AG04450 (cell line): ENCODE measurements around the gene IQCN. TPM values are rescaled to one million over a fixed set of nuclear protein-coding genes. Genes with fewer than 3 reads are reported as not detected.

Experiments used
- CTCF ChIA-PET: fragments of 300-600, 350-600 bp; formaldehyde crosslinking; extraction: SDS; loops from one replicate; lab custom pipeline; 2022; ENCODE audit warnings: antibody characterized with exemption, inconsistent platforms; lab: Charles Lee
- POLR2A ChIA-PET: fragments of 350-600 bp; formaldehyde crosslinking; extraction: SDS; loops from one replicate; lab custom pipeline; 2021; ENCODE audit warnings: antibody characterized with exemption, inconsistent platforms; lab: Yijun Ruan, JAX
- DNase-seq: peaks from one replicate; pipeline ENCODE4 v3.0.0-alpha.2; 2011; ENCODE audit warnings: low read depth, low spot score
- H3K27ac ChIP-seq: one replicate; pipeline ENCODE4 v1.5.1; 2012; ENCODE audit warnings: low read depth, low read length, control low read depth
- H3K27me3 ChIP-seq: one replicate; pipeline ENCODE4 v1.6.0; 2012; ENCODE audit warnings: low read length; ENCODE audit not compliant: control insufficient read depth, insufficient read depth
- H3K4me3 ChIP-seq: 2 replicates; pipeline ENCODE4 v1.5.1; 2011; ENCODE audit warnings: mild to moderate bottlenecking, low read depth, low read length, control low read depth
- H3K9me3 ChIP-seq: 2 replicates; pipeline ENCODE4 v1.5.1; 2012; ENCODE audit warnings: low read length; ENCODE audit not compliant: control insufficient read depth, insufficient read depth
- polyA plus RNA-seq: library from polyadenylated mRNA; depleted of rRNA; stranded (reverse); fragments of >200 nt; gene quantifications from 2 replicates; pipeline ENCODE4 v1.2.3, GENCODE V29; 2011
- TF ChIP-seq, protein P1 (sequence below): IDR thresholded peaks from 2 replicates; pipeline ENCODE4 v1.5.1; 2011; ENCODE audit warnings: low read depth, low read length, control low read depth, inconsistent platforms

IQCN gene
- polyA plus RNA-seq, 1 experiment: 0.45 TPM

DNA sequence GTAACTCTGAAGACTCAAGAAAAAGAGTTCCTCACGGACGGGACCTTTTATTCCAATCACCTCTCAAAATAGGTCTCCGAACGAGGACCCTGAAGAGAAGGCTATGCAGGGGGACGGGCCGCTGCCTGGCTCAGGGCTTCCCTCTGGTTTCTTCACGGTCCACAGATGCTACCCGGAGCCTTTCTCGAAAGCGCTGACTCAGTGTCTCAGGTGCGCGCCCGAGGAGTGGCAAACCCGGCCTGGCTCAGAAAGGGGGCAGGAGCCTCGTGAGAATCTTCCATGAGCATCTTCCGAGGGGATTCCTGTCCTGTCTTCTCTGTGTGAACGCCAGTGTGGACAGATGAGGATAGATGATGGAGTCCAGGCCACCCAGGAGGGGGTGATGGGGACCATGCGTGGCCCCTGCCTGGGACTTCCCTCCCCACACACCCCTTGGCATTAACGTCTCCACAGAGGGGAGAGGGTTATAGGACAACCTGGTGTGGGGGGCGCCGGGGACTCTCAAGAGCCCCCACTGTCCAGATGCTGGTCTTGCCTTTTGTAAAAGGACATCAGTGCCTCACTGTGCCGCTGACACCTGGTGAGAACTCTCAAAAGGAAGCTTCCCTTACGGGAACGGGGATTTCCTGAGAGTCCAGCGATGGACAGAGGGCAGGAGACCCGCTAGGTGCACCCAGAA, 32.1 kb upstream of the IQCN start:
- TF ChIP-seq, protein P1, sequence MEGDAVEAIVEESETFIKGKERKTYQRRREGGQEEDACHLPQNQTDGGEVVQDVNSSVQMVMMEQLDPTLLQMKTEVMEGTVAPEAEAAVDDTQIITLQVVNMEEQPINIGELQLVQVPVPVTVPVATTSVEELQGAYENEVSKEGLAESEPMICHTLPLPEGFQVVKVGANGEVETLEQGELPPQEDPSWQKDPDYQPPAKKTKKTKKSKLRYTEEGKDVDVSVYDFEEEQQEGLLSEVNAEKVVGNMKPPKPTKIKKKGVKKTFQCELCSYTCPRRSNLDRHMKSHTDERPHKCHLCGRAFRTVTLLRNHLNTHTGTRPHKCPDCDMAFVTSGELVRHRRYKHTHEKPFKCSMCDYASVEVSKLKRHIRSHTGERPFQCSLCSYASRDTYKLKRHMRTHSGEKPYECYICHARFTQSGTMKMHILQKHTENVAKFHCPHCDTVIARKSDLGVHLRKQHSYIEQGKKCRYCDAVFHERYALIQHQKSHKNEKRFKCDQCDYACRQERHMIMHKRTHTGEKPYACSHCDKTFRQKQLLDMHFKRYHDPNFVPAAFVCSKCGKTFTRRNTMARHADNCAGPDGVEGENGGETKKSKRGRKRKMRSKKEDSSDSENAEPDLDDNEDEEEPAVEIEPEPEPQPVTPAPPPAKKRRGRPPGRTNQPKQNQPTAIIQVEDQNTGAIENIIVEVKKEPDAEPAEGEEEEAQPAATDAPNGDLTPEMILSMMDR: no peak
- Histone ChIP-seq H3K9me3 (no peaks in the 10 kb centered on the region; the same call in 1 of the 2 replicates), H3K4me3 (no peak overlapping the region), H3K27ac (no peak overlapping the region), H3K27me3 (no peaks in the 10 kb centered on the region)
- POLR2A ChIA-PET: interaction anchor here (1.2 kb wide), 1 partner anchor 25 kb away, joined by 6 read pairs; the partner anchor contains the start of gene JUND
- CTCF ChIA-PET: no interaction called here
- no peak for DNase-seq

GRCh38 chr19:18304458-18305310, 30.4 kb upstream of the IQCN start:
- CTCF ChIA-PET: interaction anchor here (0.7 to 1.3 kb wide), 3 partner anchors 23 to 113 kb away, joined by 3 to 7 read pairs (median 3); partner anchors contain the start of gene JUND
- no peak for DNase-seq
- Histone ChIP-seq H3K4me3 (peak overlapping the region; percentile 52), H3K9me3 (no peaks in the 10 kb centered on the region; the same call in 1 of the 2 replicates), H3K27me3 (no peaks in the 10 kb centered on the region), H3K27ac (peak overlapping the region; percentile 98)
- POLR2A ChIA-PET: interaction anchor here (0.9 to 2.4 kb wide), 7 partner anchors 12 to 24 kb away, joined by 3 to 110 read pairs (median 11); partner anchors contain the start of genes JUND and LSM4
- TF ChIP-seq, protein P1: no peak

GRCh38 chr19:18304208-18304457, 29.9 kb upstream of the IQCN start:
- Histone ChIP-seq H3K4me3 (no peak overlapping the region), H3K27ac (peak overlapping the region; percentile 98), H3K9me3 (no peaks in the 10 kb centered on the region; the same call in 1 of the 2 replicates), H3K27me3 (no peaks in the 10 kb centered on the region)
- CTCF ChIA-PET: interaction anchor here (1.3 kb wide), 1 partner anchor 25 kb away, joined by 7 read pairs; no protein-coding TSS in a partner anchor
- TF ChIP-seq, protein P1: no peak
- POLR2A ChIA-PET: interaction anchor here (1.0 to 2.4 kb wide), 5 partner anchors 11 to 24 kb away, joined by 4 to 110 read pairs (median 13); partner anchors contain the start of genes JUND and LSM4
- no peak for DNase-seq

DNA sequence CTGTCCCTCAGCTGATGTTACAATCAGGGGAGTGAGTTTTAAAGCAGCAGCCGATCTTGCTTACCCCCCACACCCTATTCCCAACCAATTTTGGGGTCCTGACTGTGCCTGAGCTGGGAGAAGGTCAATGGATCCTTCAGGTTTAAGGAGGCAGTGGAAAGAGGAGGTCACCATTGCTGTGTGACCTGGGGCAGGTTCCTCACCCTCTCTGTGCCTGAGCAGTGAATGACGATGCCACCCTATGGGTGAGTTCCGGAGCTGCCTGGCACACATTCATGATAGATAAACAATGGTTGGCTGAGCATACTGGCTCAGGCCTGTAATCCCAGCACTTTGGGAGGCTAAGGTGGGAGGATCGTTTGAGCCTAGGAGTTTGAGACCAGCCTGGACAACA, 27.5 kb upstream of the IQCN start:
- ChIA-PET CTCF (interaction anchor here (1.2 to 1.9 kb wide), 2 partner anchors 27 kb away, joined by 4 to 9 read pairs; no protein-coding TSS in a partner anchor), POLR2A (interaction anchor here (0.8 to 1.4 kb wide), 5 partner anchors 9 to 21 kb away, joined by 3 to 13 read pairs (median 4); partner anchors contain the start of genes JUND and LSM4)
- H3K4me3 ChIP-seq: no peak overlapping the region
- H3K27ac ChIP-seq: no peak overlapping the region
- TF ChIP-seq, protein P1: no peak
- H3K9me3 ChIP-seq: no peaks in the 10 kb centered on the region
- H3K27me3 ChIP-seq: no peaks in the 10 kb centered on the region
- DNase-seq: no peak
